HEK293 (cell line): Measurements from ENCODE around the gene TBC1D16.
A peak's percentile ranks its signal among the peaks of the same experiment; 100 is the strongest.

Experiments used
- CTCF ChIA-PET: fragments of 350-600 bp; formaldehyde crosslinking; extraction: SDS; loops from one replicate; lab custom pipeline; 2021; ENCODE audit warnings: antibody characterized with exemption; lab: Yijun Ruan, JAX
- POLR2A ChIA-PET: fragments of 300-600 bp; formaldehyde crosslinking; extraction: SDS; loops from one replicate; lab custom pipeline; 2020; ENCODE audit warnings: antibody characterized with exemption, inconsistent platforms; lab: Yijun Ruan, JAX
- H3K27ac ChIP-seq: fragments of 200-500 bp; sonication (Bioruptor generic); 2 replicates; pipeline ENCODE4 v1.5.1; 2014; ENCODE audit warnings: low read depth, low read length, control low read depth, inconsistent platforms; ENCODE audit errors: extremely low read depth
- H3K36me3 ChIP-seq, 2 experiments: fragments of 200-500 bp in 1 of 2; sonication (Bioruptor generic) in 1 of 2; 1 replicate in 1 of 2; 2 replicates in 1 of 2; pipeline ENCODE4 v1.5.1; 2014 to 2017; ENCODE audit warnings: inconsistent platforms in 2 of 2, low read length in 2 of 2; ENCODE audit not compliant: control insufficient read depth in 2 of 2, insufficient read depth in 1 of 2
- H3K4me1 ChIP-seq: fragments of 200-500 bp; sonication (Bioruptor generic); 2 replicates; pipeline ENCODE4 v1.5.1; 2014; ENCODE audit warnings: mild to moderate bottlenecking, low read length, inconsistent platforms; ENCODE audit not compliant: control insufficient read depth, insufficient read depth
- H3K4me3 ChIP-seq: 2 replicates; pipeline ENCODE4 v1.5.1; 2011; ENCODE audit warnings: low read depth, mild to moderate bottlenecking, control low read depth, low read length, moderate library complexity
- H3K9me3 ChIP-seq: fragments of 200-500 bp; sonication (Bioruptor generic); 2 replicates; pipeline ENCODE4 v1.5.1; 2014; ENCODE audit warnings: low read depth, low read length, inconsistent platforms; ENCODE audit not compliant: control insufficient read depth, insufficient read depth
- BCL11A ChIP-seq: fragments of 450-650 bp; formaldehyde crosslinking; IDR thresholded peaks from 2 replicates; pipeline ENCODE4 v1.5.1; 2016; ENCODE audit warnings: low read depth, missing biosample characterization, missing genetic modification characterization
- KLF10 ChIP-seq: fragments of 450-650 bp; IDR thresholded peaks from 2 replicates; pipeline ENCODE4 v1.5.1; 2018; ENCODE audit warnings: missing biosample characterization, mild to moderate bottlenecking, missing genetic modification characterization
- KLF16 ChIP-seq: fragments of 450-650 bp; formaldehyde crosslinking; IDR thresholded peaks from 2 replicates; pipeline ENCODE4 v1.5.1; 2017; ENCODE audit warnings: missing biosample characterization, missing genetic modification characterization
- KLF9 ChIP-seq: fragments of 450-650 bp; formaldehyde crosslinking; IDR thresholded peaks from 2 replicates; pipeline ENCODE4 v1.5.1; 2016; ENCODE audit warnings: missing biosample characterization, missing genetic modification characterization, low read depth
- OSR2 ChIP-seq: fragments of 450-650 bp; formaldehyde crosslinking; IDR thresholded peaks from 2 replicates; pipeline ENCODE4 v1.5.1; 2016; ENCODE audit warnings: missing biosample characterization, missing genetic modification characterization
- SP2 ChIP-seq: fragments of 450-650 bp; formaldehyde crosslinking; IDR thresholded peaks from 2 replicates; pipeline ENCODE4 v1.5.1; 2016; ENCODE audit warnings: missing biosample characterization, missing genetic modification characterization
- ZBTB48 ChIP-seq: fragments of 450-650 bp; formaldehyde crosslinking; IDR thresholded peaks from 2 replicates; pipeline ENCODE4 v1.5.1; 2016; ENCODE audit warnings: missing biosample characterization, missing genetic modification characterization
- ZIC2 ChIP-seq: fragments of 450-650 bp; formaldehyde crosslinking; IDR thresholded peaks from 2 replicates; pipeline ENCODE4 v1.5.1; 2016; ENCODE audit warnings: missing biosample characterization, missing genetic modification characterization
- ZNF146 ChIP-seq: fragments of 450-650 bp; formaldehyde crosslinking; IDR thresholded peaks from 2 replicates; pipeline ENCODE4 v1.5.1; 2016; ENCODE audit warnings: missing biosample characterization, missing genetic modification characterization
- ZNF184 ChIP-seq: fragments of 450-650 bp; IDR thresholded peaks from 2 replicates; pipeline ENCODE4 v1.5.1; 2018; ENCODE audit warnings: missing biosample characterization, mild to moderate bottlenecking, missing genetic modification characterization
- ZNF221 ChIP-seq: fragments of 450-650 bp; formaldehyde crosslinking; IDR thresholded peaks from 2 replicates; pipeline ENCODE4 v1.5.1; 2017; ENCODE audit warnings: missing biosample characterization, missing genetic modification characterization, borderline replicate concordance
- ZNF391 ChIP-seq: fragments of 450-650 bp; formaldehyde crosslinking; IDR thresholded peaks from 2 replicates; pipeline ENCODE4 v1.5.1; 2016; ENCODE audit warnings: low read depth, missing biosample characterization, missing genetic modification characterization, borderline replicate concordance
- ZNF473 ChIP-seq: fragments of 450-650 bp; formaldehyde crosslinking; IDR thresholded peaks from 2 replicates; pipeline ENCODE4 v1.5.1; 2017; ENCODE audit warnings: missing biosample characterization, missing genetic modification characterization
- ZNF558 ChIP-seq: fragments of 450-650 bp; formaldehyde crosslinking; IDR thresholded peaks from 2 replicates; pipeline ENCODE4 v1.5.1; 2016; ENCODE audit warnings: missing biosample characterization, missing genetic modification characterization
- ZNF561 ChIP-seq: fragments of 450-650 bp; IDR thresholded peaks from 2 replicates; pipeline ENCODE4 v1.5.1; 2018; ENCODE audit warnings: missing biosample characterization, missing genetic modification characterization, borderline replicate concordance
- ZNF600 ChIP-seq: fragments of 450-650 bp; formaldehyde crosslinking; IDR thresholded peaks from 2 replicates; pipeline ENCODE4 v1.5.1; 2016; ENCODE audit warnings: missing biosample characterization, missing genetic modification characterization
- ZNF76 ChIP-seq: fragments of 450-650 bp; formaldehyde crosslinking; IDR thresholded peaks from 2 replicates; pipeline ENCODE4; 2016; ENCODE audit warnings: low read depth, missing biosample characterization, missing genetic modification characterization, borderline replicate concordance
- ZNF777 ChIP-seq: fragments of 450-650 bp; formaldehyde crosslinking; IDR thresholded peaks from 2 replicates; pipeline ENCODE4 v1.5.1; 2017; ENCODE audit warnings: missing biosample characterization, missing genetic modification characterization, borderline replicate concordance
- ZSCAN30 ChIP-seq: fragments of 450-650 bp; IDR thresholded peaks from 2 replicates; pipeline ENCODE4 v1.5.1; 2018; ENCODE audit warnings: missing biosample characterization, mild to moderate bottlenecking, missing genetic modification characterization, moderate library complexity
- TF ChIP-seq, protein P1 (sequence below): fragments of 450-650 bp; formaldehyde crosslinking; optimal IDR thresholded peaks from 2 replicates; pipeline ENCODE3; 2016; ENCODE audit warnings: missing biosample characterization, mild to moderate bottlenecking, missing genetic modification characterization
- TF ChIP-seq, protein P2 (sequence below): sonication (generic); formaldehyde crosslinking; IDR thresholded peaks from 2 replicates; pipeline ENCODE4 v1.8.1; 2022; ENCODE audit warnings: mild to moderate bottlenecking, moderate library complexity, missing genetic modification reagents

Gene TBC1D16

DNA sequence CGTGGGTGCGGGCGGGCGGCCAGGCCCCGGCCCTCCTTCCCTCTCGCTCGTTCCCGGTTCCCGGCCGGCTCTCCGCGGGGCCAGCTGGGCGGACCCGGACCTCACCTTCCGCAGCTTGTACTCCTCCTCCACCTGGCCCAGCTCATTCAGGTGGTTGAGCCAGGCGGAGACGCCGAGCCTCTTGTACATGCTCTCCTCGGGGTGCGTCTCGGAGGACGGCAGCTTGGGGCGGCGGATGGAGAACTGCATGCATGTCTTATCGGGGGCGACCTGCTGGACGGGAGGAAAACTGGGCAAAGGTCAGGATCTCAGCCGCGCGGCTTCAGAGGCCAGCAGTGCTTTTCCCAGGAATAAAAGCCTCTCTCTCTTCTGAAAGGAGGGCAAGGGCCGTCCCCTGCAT lies 85.4 kb downstream of the TBC1D16 start:
- H3K4me1 ChIP-seq = no peaks in the 10 kb centered on the region

DNA sequence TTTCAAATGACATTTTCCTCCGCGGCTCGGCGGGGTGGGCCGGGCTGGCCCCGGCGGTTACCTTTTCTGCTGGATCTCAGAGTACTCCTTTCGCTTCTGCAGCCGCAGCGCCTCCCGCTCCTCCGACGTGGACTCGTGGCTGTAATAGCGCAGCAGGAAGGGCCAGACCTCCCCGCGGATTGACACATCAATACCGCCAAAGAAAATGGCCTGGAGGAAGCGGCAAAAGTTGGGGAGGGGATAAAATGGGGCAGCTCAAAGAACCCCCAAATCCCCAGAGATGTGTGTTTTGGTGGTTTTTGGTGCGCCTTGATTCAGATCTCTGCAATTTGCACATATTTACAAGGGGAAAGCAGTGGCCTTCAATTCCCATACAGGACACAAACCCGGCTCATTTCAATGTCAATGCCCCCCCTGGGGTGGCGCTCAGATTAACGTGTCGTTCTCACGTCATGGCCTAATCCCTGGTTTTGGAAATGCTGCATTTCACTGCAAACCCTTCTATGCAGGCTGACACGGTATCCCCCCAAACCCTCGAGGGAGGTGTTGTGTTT lies 85.9 kb downstream of the TBC1D16 start:
- ChIA-PET CTCF (interaction anchor here (1.3 to 2.1 kb wide), 3 partner anchors 20 to 58 kb away, joined by 3 to 7 read pairs (median 5); no protein-coding TSS in a partner anchor), POLR2A (interaction anchor here (0.6 kb wide), 1 partner anchor 198 kb away, joined by 4 read pairs; no protein-coding TSS in a partner anchor)
- no peak overlapping the region for H3K27ac ChIP-seq
- peaks cover 0 to 47% of the 10 kb centered on the region in 2 experiments; a peak in 1 of 3 replicates for H3K36me3 ChIP-seq
- TF ChIP-seq ZNF221 (tag by site-specific recombination) (no peak), ZSCAN30 (tag by site-specific recombination) (no peak), ZNF184 (tag by site-specific recombination) (no peak), KLF10 (tag by site-specific recombination) (no peak), ZNF391 (tag by site-specific recombination) (no peak), OSR2 (tag by site-specific recombination) (no peak), KLF16 (no peak), ZNF558 (no peak), BCL11A (tag by site-specific recombination) (no peak), ZBTB48 (tag by site-specific recombination) (no peak)
- no peak overlapping the region for H3K4me3 ChIP-seq
- no peaks in the 10 kb centered on the region for H3K9me3 ChIP-seq
- H3K4me1 ChIP-seq = no peaks in the 10 kb centered on the region

More for the DNA sequence above, 85.4 kb downstream of the TBC1D16 start:
- CTCF ChIA-PET = interaction anchor here (0.7 to 2.1 kb wide), 3 partner anchors 20 to 206 kb away, joined by 3 to 7 read pairs (median 5); no protein-coding TSS in a partner anchor
- H3K27ac ChIP-seq = no peak overlapping the region
- no peak overlapping the region for H3K4me3 ChIP-seq
- H3K9me3 ChIP-seq = no peaks in the 10 kb centered on the region
- POLR2A ChIA-PET = interaction anchor here (0.6 kb wide), 1 partner anchor 198 kb away, joined by 4 read pairs; no protein-coding TSS in a partner anchor
- H3K36me3 ChIP-seq = peaks cover 0 to 42% of the 10 kb centered on the region in 2 experiments; a peak in 1 of 3 replicates
- no peak for TF ChIP-seq SP2 (tag by site-specific recombination)
- TF ChIP-seq ZNF146 (tag by site-specific recombination) = no peak
- no peak for TF ChIP-seq ZNF473 (tag by site-specific recombination)
- TF ChIP-seq, protein P1, sequence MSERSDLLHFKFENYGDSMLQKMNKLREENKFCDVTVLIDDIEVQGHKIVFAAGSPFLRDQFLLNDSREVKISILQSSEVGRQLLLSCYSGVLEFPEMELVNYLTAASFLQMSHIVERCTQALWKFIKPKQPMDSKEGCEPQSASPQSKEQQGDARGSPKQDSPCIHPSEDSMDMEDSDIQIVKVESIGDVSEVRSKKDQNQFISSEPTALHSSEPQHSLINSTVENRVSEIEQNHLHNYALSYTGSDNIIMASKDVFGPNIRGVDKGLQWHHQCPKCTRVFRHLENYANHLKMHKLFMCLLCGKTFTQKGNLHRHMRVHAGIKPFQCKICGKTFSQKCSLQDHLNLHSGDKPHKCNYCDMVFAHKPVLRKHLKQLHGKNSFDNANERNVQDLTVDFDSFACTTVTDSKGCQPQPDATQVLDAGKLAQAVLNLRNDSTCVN (tag by site-specific recombination) = no peak
- no peak for TF ChIP-seq ZNF76 (tag by site-specific recombination)
- no peak for TF ChIP-seq ZNF561 (tag by site-specific recombination)
- TF ChIP-seq, protein P2, sequence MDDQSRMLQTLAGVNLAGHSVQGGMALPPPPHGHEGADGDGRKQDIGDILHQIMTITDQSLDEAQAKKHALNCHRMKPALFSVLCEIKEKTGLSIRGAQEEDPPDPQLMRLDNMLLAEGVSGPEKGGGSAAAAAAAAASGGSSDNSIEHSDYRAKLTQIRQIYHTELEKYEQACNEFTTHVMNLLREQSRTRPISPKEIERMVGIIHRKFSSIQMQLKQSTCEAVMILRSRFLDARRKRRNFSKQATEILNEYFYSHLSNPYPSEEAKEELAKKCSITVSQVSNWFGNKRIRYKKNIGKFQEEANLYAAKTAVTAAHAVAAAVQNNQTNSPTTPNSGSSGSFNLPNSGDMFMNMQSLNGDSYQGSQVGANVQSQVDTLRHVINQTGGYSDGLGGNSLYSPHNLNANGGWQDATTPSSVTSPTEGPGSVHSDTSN = no peak
- no peak for TF ChIP-seq KLF16
- TF ChIP-seq, all 188 proteins: peak for 0

DNA sequence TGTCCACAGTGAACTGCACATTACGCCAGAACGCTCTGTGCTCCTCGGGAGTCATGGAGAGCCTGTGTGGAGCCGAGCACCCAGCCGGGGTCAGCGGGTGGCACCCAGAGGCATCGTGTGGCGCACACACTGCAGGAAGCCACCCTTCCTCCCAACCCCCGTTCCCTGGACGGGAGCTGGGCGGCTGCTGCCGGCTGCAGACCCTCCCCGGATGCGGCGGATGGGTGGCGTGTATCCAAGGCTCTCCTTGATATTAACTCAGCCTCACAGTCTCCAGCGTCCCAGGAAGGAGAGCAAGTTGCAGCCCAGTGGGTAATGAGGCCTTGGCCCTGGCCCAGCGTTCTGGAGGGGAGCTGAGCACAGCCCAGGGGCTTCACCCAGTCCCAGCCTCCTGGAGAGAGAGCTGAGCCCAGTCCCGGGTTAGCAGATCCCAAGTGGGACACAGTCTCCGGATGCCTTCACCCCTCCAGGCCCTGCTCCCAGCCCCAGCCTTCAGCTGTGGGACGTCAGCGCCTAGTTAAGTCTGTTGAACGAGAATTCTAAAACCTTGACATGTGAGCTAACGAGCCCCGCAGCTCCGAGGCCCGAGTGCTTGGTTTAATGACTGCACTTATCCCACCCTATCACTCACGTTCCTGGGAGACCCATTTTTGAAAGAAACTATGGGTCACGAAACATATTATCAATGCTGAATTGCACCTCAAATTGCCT lies 86.6 kb downstream of the TBC1D16 start:
- Histone ChIP-seq H3K27ac (no peak overlapping the region), H3K4me1 (no peaks in the 10 kb centered on the region), H3K36me3 (peaks cover 0 to 53% of the 10 kb centered on the region in 2 experiments; a peak in 1 of 3 replicates), H3K4me3 (no peak overlapping the region), H3K9me3 (no peaks in the 10 kb centered on the region)
- ChIA-PET CTCF (interaction anchor here (1.3 to 2.1 kb wide), 2 partner anchors 21 to 59 kb away, joined by 3 to 7 read pairs; no protein-coding TSS in a partner anchor), POLR2A (no interaction called here)
- TF ChIP-seq ZNF600 (tag by site-specific recombination) = peak; percentile 84
- no peak for TF ChIP-seq ZNF777
- no peak for TF ChIP-seq KLF9 (tag by site-specific recombination)
- peak; percentile 57 for TF ChIP-seq ZIC2 (tag by site-specific recombination)
